HG03558 (cell line): Measurements from ENCODE around the gene TRIP6.

Source experiments
- ATAC-seq: cut with Tn5 transposase; IDR thresholded peaks from one replicate; pipeline ENCODE4 v1.9.1; 2021; ENCODE audit warnings: moderate number of reproducible peaks; ENCODE audit not compliant: unreplicated experiment; ENCODE audit errors: extremely low read depth

Gene TRIP6

DNA sequence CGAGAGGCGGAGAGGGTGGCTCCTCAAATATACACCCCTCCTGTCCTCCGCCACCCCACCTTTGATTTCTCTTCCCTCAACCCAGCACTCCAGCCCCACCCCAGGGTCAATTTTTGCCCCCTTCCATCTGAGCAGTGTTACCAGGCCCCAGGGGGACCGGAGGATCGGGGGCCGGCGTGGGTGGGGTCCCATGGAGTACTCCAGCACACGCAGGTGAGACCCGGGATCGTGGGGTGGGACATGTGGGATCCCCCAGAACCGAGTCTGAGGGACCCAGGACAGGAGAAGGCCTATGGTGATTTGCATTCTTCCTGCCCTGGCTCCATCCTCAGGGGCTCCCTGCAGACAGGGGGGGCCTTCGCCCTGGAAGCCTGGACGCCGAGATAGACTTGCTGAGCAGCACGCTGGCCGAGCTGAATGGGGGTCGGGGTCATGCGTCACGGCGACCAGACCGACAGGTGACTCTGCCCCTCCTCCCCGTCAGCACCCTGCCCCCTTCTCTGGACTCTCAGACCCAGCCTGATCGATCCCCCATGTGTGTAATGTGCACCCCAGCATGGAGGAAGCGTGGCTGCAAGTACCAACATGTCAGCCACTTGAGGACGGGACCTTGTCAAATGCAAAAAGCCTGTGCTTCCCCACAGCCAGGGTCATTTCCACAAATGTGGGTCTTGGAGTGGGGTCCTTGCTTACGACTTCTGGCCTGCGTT, 744 bp downstream of the TRIP6 start:
- ATAC-seq: no peak

GRCh38 chr7:100873599-100874299, 6.6 kb downstream of the TRIP6 start:
- no peak for ATAC-seq

DNA sequence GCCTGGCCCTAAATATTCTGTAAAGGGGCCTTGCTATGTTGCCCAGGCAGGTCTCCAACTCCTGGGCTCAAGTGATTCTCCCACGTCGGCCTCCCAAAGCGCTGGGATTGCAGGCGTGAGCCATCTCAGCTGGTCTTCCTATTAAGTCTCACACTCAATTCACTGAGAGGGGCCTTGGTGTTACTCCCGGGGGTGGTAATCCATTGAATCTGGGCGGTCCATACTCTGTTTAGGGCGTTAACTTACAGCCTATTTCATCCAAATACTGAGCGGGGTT, 7.1 kb downstream of the TRIP6 start:
- ATAC-seq: no peak

DNA sequence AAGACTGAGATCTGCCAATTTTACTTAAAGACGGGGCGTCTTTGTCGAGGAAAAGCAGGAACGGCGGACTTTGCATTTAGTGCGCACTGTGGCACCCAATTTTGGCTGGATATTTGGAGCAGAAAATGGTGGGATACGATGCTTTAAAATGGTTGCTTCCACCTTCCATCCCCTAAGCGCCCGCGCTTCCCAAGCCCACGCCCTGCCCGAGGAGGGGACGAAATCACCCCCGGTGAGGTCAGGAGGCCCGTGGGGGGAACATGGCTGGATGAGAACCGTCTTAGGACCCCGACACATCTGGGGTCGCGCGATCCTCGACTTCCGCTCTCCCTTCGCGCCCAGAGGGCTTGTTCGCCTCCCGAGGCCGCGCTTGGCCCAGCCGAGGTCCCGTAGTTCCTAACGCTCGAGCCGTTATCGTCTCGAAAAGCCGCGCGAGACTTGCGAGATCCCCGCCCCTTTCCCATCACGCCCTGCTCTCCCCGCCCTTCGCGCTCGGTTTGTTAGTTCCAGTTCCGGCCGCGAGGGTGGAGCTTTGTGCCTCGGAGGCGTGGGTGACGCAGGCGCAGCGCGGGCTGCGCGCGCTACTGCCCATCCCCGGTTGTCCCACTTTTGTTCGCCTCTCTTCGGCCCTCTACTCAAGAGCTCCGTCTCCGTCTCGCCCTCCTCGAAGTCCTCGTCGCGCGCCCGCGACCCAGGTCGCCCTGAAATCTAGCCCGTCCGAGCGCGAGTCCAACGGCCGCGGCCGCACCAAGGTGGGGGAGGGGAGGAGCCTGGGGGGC, 7.6 kb downstream of the TRIP6 start, which contains the start of gene SRRT:
Gene SRRT (plus strand): TSS at position 527 of the 779 bp plus-strand sequence. CDS start 488 bp downstream, outside the sequence.
- ATAC-seq: peak; percentile 52

- ATAC-seq: no peak
Observed at GRCh38 chr7:100875356-100875751, 8.2 kb downstream of the TRIP6 start.

DNA sequence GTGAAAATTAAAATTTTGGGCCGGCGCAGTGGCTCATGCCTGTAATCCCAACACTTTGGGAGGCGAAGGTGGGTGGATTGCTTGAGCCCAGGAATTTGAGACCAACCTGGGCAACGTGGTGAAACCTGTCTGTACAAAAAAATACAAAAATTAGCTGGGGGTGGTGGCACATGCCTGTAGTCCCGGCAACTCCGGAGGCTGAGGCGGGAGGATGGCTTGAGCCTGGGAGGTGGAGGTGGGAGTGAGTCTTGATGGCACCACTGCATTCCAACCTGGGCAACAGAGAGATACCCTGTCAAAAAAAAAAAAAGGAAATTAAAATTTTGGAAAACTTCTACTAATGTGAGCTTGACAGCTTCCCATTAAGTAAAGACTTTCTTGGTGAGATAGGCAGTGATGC, 10.8 kb downstream of the TRIP6 start:
- ATAC-seq: no peak

DNA sequence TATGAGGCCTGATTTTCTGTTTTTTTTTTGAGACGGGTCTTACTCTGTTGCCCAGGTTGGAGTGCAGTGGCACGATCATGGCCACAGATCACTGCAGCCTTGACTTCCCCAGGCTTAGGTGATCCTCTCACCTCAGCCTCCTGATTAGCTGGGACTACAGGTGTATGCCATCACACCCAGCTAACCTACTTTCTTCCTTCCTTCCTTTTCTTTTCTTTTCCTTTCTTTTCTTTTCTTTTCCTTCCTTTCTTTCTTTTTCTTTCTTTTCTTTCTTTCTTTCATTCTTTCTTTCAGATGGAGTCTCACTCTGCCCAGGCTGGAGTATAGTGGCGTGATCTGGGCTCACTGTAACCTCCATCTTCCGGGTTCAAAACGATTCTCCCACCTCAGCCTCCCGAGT, 11.5 kb downstream of the TRIP6 start:
- no peak for ATAC-seq

DNA sequence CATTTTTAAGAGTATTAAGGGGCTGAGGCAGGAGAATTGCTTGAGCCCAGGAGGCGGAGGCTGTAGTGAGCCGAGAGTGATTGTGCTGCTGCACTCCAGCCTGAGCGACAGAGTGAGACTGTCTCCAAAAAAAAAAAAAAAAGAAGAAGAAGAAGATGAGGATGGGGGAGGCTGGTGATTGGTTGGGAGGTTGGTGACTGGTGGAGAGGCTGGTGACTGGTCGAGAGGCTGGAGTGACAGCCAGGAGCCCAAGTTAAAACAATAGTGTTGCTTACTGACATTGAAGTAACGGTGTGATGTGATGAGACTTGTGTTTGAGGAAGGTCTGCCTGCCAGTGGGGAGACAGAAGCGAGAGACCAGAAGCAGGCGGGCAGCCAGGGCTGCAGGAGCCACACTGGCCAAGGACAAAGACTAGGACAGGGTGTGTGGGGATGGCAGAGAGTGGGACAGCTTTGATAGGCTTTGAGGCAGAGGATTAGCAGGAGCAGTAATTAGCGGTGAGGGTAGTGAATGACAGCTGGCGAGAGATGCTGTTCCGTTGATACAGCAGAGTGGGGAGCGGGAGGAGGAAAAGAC, 12.6 kb downstream of the TRIP6 start:
- ATAC-seq: no peak

GRCh38 chr7:100880645-100881044, 13.5 kb downstream of the TRIP6 start:
- ATAC-seq: no peak

DNA sequence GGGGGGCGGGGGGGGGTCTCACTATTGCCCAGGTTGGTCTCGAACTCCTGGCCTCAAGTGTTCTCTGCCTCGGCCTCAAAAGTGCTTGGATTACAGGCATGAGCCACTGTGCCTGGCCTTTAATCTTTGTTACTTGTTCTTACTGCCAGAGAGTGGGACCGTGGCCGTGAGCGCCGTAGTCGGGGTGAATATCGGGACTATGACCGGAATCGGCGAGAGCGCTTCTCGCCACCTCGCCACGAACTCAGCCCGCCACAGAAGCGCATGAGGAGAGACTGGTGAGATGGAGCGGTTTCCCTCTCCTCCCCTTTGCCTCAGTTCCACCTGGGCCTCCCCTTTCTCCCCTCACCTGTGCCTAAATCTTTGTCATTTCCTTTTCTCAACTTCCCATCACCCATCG, 13.9 kb downstream of the TRIP6 start:
- no peak for ATAC-seq

GRCh38 chr7:100882201-100882600, 15.0 kb downstream of the TRIP6 start:
- no peak for ATAC-seq

DNA sequence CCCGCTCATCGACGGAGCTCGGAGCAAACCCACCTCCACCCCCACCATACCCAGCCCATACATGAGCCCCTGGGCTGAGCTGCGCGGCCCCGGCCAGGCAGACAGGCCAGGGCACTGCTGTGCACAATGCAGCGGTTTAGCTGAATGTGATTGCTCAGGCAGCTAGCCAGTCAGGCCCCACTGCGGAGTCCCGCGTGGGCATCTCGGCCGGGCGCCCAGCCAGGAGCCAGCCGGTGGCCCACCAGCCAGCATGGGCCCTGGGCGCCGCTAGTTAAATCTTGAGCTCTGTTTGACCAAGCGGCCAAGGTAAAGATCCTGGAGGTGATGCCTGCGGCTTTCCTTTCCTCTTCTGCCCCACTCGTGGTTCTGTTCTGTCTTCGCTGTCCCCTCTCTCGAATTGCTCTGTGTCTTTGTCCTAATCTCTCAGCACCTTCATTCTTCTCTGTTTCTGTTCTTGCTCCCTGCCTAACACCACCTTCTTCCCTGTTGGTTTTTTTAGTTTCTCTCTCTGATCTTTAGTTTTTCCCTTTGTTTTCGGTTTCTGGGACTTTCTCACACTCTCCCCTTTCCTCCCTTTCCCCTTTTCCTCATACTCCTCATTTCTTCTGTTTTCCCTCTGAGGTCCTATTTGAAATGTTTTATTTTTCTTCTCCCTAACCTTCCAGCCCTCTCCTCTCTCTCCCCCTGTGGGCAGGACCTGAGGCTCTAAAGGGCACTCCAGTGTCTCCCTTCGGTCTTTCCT, 15.8 kb downstream of the TRIP6 start:
- ATAC-seq: no peak

- ATAC-seq: no peak
Observed at GRCh38 chr7:100884736-100885439, 17.7 kb downstream of the TRIP6 start.

DNA sequence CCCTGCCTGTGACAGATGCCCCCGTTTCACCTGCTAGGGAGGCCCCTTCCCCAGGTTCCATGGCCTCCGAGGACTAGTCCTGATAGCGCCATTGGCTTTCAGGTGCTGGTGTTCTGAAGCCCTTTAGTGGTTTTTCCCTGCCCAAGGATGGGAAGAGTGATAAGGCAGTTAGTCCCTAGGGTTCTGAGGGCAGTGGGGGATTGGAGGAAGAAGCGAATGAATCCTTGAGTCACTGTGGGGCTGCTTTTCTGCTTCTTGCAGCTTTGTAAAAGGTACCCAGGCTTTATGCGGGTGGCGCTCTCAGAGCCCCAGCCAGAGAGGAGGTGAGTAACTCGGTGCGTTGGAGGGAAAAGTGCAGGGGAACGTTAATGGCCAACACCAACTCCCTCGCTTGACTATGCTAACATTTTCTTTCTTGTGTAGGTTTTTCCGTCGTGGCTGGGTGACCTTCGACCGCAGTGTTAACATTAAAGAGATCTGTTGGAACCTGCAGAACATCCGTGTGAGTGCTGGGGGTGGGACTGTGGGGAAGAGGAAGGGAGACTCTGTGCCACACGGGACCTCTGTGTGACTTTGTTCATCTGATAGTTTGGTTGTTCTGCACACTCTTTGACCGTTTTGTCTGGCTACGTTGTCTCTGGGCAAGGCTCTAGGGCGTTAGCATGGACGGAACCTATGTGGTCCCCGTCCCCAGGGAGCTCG, 18.4 kb downstream of the TRIP6 start:
- ATAC-seq: no peak

GRCh38 chr7:100886142-100886935, 19.2 kb downstream of the TRIP6 start:
- no peak for ATAC-seq

GRCh38 chr7:100886936-100887515, 19.8 kb downstream of the TRIP6 start:
- no peak for ATAC-seq

GRCh38 chr7:100887516-100888290, 20.5 kb downstream of the TRIP6 start:
- ATAC-seq: peak; percentile 33
